Loucy (cell line): ENCODE measurements around the gene STOX2.

Experiments used
- EZH2phosphoT487 ChIP-seq: fragments of 200-600 bp; IDR thresholded peaks from 2 replicates; pipeline ENCODE4 v1.6.1; 2018; ENCODE audit warnings: antibody characterized with exemption, mild to moderate bottlenecking, moderate library complexity, borderline replicate concordance
- TF ChIP-seq, protein P1 (sequence below): fragments of 200-600 bp; sonication (generic); conservative IDR thresholded peaks from 2 replicates; pipeline ENCODE4 v1.5.1; 2014; ENCODE audit warnings: mild to moderate bottlenecking, antibody characterized with exemption, low read length

DNA sequence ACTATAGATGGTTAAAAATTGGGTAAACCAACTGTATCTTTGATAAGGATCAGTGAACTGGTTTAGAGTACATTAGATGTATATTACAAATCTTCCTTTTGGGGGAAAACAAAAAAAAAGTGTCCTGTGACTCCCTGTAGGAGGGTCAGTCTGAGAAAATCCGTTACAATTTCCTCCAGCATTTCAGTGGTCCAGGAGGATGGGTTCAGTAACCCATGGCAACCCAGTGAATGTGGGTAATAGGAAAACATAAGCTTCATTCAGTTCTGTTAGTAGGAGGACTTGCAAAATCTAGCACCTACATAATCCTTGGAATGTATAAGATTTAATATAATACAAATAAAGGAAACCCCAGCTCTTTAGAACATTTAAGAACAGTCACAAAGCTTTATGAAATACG is 16.2 kb downstream of the STOX2 start:
- TF ChIP-seq, protein P1, sequence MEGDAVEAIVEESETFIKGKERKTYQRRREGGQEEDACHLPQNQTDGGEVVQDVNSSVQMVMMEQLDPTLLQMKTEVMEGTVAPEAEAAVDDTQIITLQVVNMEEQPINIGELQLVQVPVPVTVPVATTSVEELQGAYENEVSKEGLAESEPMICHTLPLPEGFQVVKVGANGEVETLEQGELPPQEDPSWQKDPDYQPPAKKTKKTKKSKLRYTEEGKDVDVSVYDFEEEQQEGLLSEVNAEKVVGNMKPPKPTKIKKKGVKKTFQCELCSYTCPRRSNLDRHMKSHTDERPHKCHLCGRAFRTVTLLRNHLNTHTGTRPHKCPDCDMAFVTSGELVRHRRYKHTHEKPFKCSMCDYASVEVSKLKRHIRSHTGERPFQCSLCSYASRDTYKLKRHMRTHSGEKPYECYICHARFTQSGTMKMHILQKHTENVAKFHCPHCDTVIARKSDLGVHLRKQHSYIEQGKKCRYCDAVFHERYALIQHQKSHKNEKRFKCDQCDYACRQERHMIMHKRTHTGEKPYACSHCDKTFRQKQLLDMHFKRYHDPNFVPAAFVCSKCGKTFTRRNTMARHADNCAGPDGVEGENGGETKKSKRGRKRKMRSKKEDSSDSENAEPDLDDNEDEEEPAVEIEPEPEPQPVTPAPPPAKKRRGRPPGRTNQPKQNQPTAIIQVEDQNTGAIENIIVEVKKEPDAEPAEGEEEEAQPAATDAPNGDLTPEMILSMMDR, result no peak
- TF ChIP-seq EZH2phosphoT487, result no peak
